HEK293T (cell line): ENCODE data around the gene OR52R1.

Source experiments
- CTCF ChIA-PET: fragments of 350-600 bp; formaldehyde crosslinking; extraction: SDS; loops from one replicate; lab custom pipeline; 2021; ENCODE audit warnings: antibody characterized with exemption, inconsistent platforms; lab: Yijun Ruan, JAX
- POLR2A ChIA-PET: fragments of 350-600 bp; formaldehyde crosslinking; extraction: SDS; loops from one replicate; lab custom pipeline; 2020; ENCODE audit warnings: antibody characterized with exemption, inconsistent platforms; lab: Yijun Ruan, JAX
- DNase-seq: peaks from one replicate; pipeline ENCODE4 v3.0.0; 2012; ENCODE audit warnings: mixed read lengths; ENCODE audit errors: extremely low spot score
- ARNT ChIP-seq: fragments of 450-650 bp; IDR thresholded peaks from 2 replicates; pipeline ENCODE4 v1.6.1; 2017; ENCODE audit warnings: mild to moderate bottlenecking
- BHLHE40 ChIP-seq: fragments of 450-650 bp; IDR thresholded peaks from 2 replicates; pipeline ENCODE4 v1.6.1; 2016; ENCODE audit warnings: mild to moderate bottlenecking, moderate library complexity, borderline replicate concordance
- CTBP1 ChIP-seq: fragments of 450-650 bp; IDR thresholded peaks from 2 replicates; pipeline ENCODE4 v1.6.1; 2016; ENCODE audit warnings: borderline replicate concordance
- ELF4 ChIP-seq: fragments of 450-650 bp; IDR thresholded peaks from 2 replicates; pipeline ENCODE4 v1.6.1; 2017; ENCODE audit warnings: antibody characterized with exemption
- FOXA1 ChIP-seq: fragments of 450-650 bp; IDR thresholded peaks from 2 replicates; pipeline ENCODE4 v1.6.1; 2016; ENCODE audit warnings: mild to moderate bottlenecking
- FOXK2 ChIP-seq: fragments of 450-650 bp; IDR thresholded peaks from 2 replicates; pipeline ENCODE4 v1.6.1; 2016; ENCODE audit warnings: mild to moderate bottlenecking
- FOXM1 ChIP-seq: fragments of 450-650 bp; IDR thresholded peaks from 2 replicates; pipeline ENCODE4 v1.6.1; 2017; ENCODE audit warnings: mild to moderate bottlenecking, borderline replicate concordance
- HDGF ChIP-seq: fragments of 450-650 bp; IDR thresholded peaks from 2 replicates; pipeline ENCODE4 v1.6.1; 2017; ENCODE audit warnings: antibody characterized with exemption, borderline replicate concordance
- L3MBTL2 ChIP-seq: fragments of 450-650 bp; conservative IDR thresholded peaks from 2 replicates; pipeline ENCODE4 v1.6.1; 2016; ENCODE audit warnings: mild to moderate bottlenecking
- LEF1 ChIP-seq: fragments of 450-650 bp; IDR thresholded peaks from 2 replicates; pipeline ENCODE4 v1.6.1; 2017; ENCODE audit warnings: mild to moderate bottlenecking, borderline replicate concordance
- NFRKB ChIP-seq: fragments of 450-650 bp; IDR thresholded peaks from 2 replicates; pipeline ENCODE4 v1.6.1; 2016; ENCODE audit warnings: mild to moderate bottlenecking, moderate library complexity
- PKNOX1 ChIP-seq: fragments of 450-650 bp; IDR thresholded peaks from 2 replicates; pipeline ENCODE4 v1.6.1; 2016
- SP1 ChIP-seq: fragments of 450-650 bp; IDR thresholded peaks from 2 replicates; pipeline ENCODE4 v1.6.1; 2017
- SUZ12 ChIP-seq: fragments of 450-650 bp; IDR thresholded peaks from 2 replicates; pipeline ENCODE4 v1.6.1; 2016; ENCODE audit warnings: mild to moderate bottlenecking
- TARDBP ChIP-seq: fragments of 450-650 bp; IDR thresholded peaks from 2 replicates; pipeline ENCODE4 v1.6.1; 2016
- ZNF384 ChIP-seq: fragments of 450-650 bp; IDR thresholded peaks from 2 replicates; pipeline ENCODE4 v1.6.1; 2016

OR52R1 gene

DNA sequence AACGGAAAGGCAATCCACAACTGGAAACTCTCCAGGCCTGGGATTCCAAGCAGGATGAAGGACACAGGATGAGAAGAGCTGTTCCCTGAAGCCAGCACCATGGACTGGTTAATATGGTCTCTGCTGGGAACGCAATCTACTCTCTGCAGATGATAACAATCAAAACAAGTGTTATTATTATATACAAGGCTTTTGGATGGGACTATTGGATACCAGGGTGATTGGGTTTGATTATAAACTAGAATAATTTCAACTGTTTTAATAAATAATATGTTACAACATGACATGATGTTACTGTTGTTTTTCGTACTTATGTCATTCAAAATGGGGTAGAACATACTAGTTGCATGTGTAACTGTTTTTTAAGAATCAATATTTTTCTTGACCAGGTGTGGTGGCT, at the start of gene OR52R1:
Gene OR52R1, minus strand, starts transcription at position 101 of the 400 bp plus-strand sequence. Its CDS starts 0 bp downstream, at position 101.
- DNase-seq = no peak
- TF ChIP-seq FOXM1 (no peak), SP1 (no peak), LEF1 (no peak), BHLHE40 (no peak), CTBP1 (no peak), L3MBTL2 (no peak), FOXK2 (no peak), NFRKB (no peak), ZNF384 (no peak), ARNT (no peak), HDGF (no peak), SUZ12 (no peak), FOXA1 (no peak), ELF4 (no peak), PKNOX1 (no peak), TARDBP (no peak)
- ChIA-PET POLR2A (no interaction called here), CTCF (no interaction called here)

GRCh38 chr11:4851033-4851432, 46.9 kb upstream of the OR52R1 start:
- ChIA-PET CTCF (no interaction called here), POLR2A (no interaction called here)
- TF ChIP-seq BHLHE40 (no peak), ZNF384 (no peak), ELF4 (no peak), CTBP1 (no peak), TARDBP (no peak), FOXA1 (no peak), SP1 (no peak), L3MBTL2 (no peak), NFRKB (no peak), FOXM1 (no peak), PKNOX1 (no peak), ARNT (no peak), LEF1 (no peak), FOXK2 (no peak), SUZ12 (no peak), HDGF (no peak)
- DNase-seq = no peak

- ChIA-PET CTCF (no interaction called here), POLR2A (no interaction called here)
- no peak for DNase-seq
- no peak for TF ChIP-seq HDGF
- TF ChIP-seq NFRKB = no peak
- no peak for TF ChIP-seq ARNT
- no peak for TF ChIP-seq ZNF384
Measured at GRCh38 chr11:4848908-4849532, 44.8 kb upstream of the OR52R1 start, which contains the start of gene OR51S1. Gene OR51S1, minus strand, starts transcription at chr11:4849208. Its CDS starts 0 bp downstream, at chr11:4849208.

DNA sequence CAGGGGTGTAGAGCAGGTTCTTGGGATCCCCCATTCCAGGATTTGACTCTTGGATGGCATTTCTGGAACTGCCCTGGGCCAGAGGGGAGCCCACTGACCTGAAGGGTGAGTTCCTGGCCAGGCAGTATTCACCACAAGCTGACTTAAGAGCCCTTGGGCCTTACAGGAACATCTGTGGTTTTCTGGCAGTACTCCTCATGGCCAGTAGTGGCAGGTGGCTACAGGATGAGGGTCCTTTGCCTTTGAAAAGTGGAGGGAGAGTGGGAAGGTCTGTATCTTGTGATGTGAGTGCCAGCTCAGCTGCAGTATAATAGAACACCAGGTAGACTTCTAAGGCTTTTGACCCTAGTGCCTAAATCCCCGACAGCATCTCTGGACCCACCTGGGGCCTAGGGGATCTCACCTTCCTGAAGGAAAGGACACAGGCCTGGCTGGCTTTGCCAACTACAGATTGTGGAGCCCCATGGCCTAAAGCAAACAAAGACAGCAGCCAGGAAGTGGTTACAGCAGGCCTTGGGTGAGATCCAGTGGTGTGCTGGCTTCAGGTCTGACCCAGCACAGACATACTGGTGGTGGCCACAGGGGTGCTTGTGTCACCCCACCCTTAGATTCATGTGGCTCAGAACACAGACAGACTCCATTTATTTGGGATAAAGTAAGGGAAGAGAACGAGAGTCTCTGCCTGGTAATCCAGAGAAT, 35.8 kb upstream of the OR52R1 start:
- ChIA-PET POLR2A (no interaction called here), CTCF (no interaction called here)
- DNase-seq = no peak
- TF ChIP-seq BHLHE40 (no peak), ZNF384 (no peak)

DNA sequence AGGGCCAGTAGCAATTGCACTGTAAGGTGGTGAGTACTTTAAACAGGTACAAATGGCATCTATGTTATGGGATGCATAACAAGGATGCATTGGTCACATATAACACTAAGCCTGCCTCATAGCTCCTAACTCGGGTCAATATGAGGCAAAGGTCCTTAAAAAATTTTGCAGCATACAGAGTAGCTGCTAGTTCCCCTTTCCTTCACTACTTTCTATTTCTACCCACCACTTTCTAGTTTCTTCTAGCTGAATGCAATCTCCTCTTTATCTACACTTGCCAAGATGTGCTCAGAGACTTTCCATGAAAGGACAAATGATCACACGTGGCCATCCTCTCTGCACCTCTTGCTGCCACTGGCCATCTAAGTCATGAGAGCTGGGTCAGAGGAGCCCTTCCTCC, 26.7 kb upstream of the OR52R1 start:
- DNase-seq = no peak
- ChIA-PET CTCF (no interaction called here), POLR2A (no interaction called here)
- no peak for TF ChIP-seq PKNOX1
- no peak for TF ChIP-seq NFRKB
- no peak for TF ChIP-seq ZNF384
- no peak for TF ChIP-seq FOXM1
- TF ChIP-seq BHLHE40 = no peak
- no peak for TF ChIP-seq CTBP1
- TF ChIP-seq LEF1 = no peak
- no peak for TF ChIP-seq SUZ12
- no peak for TF ChIP-seq SP1
- no peak for TF ChIP-seq ARNT
- TF ChIP-seq L3MBTL2 = no peak
- no peak for TF ChIP-seq HDGF
- no peak for TF ChIP-seq TARDBP

DNA sequence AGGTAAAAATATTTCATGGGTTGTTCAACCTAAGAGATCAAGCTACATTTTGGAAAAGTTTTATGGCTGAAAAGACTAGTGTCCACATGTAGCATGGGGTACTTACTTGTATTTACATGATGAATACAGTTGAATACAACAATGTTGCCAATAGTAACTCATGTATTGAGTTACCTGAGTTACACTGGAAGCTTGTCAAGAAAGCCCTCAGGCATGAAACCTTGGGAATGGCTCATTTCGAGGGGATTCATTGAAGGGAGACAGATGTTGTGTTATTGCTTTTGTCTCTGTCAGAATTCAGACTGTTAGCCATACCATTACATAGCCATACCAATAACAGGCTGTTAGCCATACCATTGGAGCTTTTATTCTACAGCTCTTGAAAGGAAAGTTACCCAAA, 26.2 kb upstream of the OR52R1 start:
- TF ChIP-seq FOXA1 (no peak), PKNOX1 (no peak), CTBP1 (no peak)
- DNase-seq = no peak
- ChIA-PET CTCF (no interaction called here), POLR2A (no interaction called here)
